ENCODE measurements around the gene SLC13A5.

SLC13A5 gene

DNA sequence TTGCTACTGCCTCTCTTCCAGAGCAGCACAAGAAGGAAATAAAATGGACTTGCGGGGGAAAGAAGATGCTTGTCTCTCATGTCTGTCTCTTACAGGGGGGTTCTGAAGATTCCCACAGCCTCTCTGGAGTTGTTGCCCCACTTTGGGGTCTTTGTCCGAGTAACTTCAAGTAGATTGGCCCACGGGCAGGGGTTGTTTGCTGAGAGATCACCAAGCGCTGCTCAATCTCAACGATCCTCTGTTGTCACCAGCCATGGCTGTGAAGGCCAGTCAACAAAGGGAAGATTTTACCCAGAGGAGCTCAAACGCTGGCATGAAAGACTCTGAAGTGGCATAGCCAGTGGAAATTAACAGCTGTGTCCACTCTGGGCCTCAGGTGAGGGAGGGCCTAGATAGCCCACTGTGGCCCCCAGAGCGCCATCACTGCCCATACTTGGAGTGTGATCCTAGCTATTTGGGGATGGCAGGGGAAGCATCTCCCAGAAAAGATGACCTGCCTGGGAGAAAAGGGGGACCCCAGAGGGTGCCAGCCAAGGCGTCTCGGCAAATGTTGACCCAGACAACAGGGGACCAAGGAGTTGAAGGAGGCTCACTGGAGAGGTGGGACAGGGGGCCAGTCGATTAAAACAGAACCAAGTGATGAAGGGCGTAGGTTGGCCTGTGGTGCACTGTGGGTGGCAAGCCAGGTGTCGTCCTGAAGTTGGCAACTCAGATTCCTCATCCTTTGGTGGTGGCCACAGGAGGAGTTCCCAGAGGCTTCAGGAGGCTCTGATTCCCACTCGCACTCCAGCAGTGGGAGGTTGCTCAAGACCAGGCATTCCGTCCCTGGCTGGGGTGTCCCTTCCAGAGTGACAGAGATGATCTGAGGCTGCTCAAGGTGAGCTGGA is 28.0 kb downstream of the SLC13A5 start:
- in situ Hi-C loops (cut with HindIII; ENCODE audit: low sequenced_read_pairs): no loop called here

- in situ Hi-C loops (cut with HindIII; ENCODE audit: low sequenced_read_pairs): no loop called here
Measured at GRCh38 chr17:6684460-6684783, 28.7 kb downstream of the SLC13A5 start.

DNA sequence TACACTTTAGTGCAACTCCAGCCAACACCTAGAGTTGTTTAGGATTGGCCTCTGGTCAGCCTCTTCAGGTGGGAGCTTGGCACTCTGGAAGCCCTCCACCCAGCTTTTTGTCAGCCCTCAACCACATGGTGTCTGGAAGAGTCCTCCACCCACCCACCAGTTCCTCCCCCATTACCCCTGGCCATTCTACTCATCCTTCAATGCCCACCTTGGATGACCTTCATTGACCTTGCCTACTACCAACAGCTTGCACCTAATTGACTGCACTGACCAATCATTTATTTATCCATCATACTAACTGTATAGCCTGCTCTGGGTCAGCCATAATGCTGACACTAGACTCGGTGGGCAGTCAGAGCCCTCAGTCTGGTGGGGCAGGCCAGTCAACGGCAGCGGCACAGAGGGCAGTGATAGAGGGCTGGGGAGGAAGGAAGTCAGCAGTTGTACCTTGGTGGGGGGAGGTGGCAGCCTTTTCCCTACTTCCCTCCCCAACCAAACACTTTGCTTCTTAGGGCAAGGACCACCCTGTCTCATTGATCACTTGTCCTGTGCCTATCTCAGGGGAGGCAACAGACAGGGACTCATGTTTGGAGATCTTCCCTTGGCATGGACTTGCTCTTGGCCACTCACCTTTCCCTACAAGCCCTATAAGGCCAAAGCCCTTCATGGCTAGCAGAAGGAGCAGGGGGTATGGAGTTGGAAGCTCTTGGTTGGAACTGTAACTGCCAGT is 29.3 kb downstream of the SLC13A5 start:
- in situ Hi-C loops (cut with HindIII; ENCODE audit: low sequenced_read_pairs): no loop called here

DNA sequence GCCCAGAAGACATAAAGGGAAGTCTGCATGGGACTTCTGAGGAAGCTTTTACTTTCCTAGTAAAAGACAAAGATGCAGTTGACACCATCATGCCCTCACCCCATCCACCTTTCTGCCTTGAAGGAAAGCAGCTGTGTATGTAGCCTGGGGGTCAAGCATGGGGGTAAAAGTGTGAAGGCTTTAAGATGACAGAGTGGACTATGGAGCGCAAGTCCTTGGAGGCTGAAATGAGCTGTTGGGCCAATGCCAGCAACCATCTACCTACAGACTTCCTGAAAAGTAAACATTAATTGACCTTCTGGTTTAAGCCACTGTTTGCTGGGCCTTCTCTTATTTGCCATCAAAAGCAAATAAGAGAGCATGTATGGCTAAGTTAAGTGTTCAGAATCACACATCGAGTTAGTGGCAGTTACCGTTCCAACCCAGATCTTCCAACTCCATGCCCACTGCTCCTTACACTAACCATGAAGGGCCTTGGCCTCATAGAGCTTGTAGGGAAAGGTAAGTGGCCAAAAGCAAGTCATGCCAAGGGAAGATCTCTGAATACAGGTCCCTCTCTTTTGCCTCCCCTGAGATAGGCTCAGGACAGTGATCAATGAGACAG is 30.0 kb downstream of the SLC13A5 start:
- in situ Hi-C loops (cut with HindIII; ENCODE audit: low sequenced_read_pairs): no loop called here

GRCh38 chr17:6682339-6682738 is 30.8 kb downstream of the SLC13A5 start:
- in situ Hi-C loops (cut with HindIII; ENCODE audit: low sequenced_read_pairs): no loop called here

DNA sequence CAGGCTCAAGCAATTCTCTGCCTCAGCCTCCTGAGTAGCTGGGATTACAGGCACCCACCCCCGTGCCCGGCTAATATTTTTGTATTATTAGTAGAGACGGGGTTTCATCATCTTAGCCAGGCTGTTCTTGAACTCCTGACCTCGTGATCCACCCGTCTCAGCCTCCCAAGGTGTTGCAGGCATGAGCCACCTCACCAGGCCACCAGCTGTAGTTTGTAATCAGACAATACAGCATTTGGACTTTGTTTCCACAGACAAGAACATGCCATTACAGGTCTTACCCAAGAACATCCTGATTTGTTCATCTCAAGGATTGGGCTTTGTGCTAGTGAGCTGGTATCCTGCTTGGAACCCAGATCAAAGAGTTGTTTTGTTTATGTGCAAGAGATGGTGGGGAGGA is 31.5 kb downstream of the SLC13A5 start:
- in situ Hi-C loops (cut with HindIII; ENCODE audit: low sequenced_read_pairs): no loop called here

- in situ Hi-C loops (cut with HindIII; ENCODE audit: low sequenced_read_pairs): no loop called here
Measured at GRCh38 chr17:6681176-6681575, 32.0 kb downstream of the SLC13A5 start.

GRCh38 chr17:6679241-6679640 is 33.9 kb downstream of the SLC13A5 start:
- in situ Hi-C loops (cut with HindIII; ENCODE audit: low sequenced_read_pairs): no loop called here

DNA sequence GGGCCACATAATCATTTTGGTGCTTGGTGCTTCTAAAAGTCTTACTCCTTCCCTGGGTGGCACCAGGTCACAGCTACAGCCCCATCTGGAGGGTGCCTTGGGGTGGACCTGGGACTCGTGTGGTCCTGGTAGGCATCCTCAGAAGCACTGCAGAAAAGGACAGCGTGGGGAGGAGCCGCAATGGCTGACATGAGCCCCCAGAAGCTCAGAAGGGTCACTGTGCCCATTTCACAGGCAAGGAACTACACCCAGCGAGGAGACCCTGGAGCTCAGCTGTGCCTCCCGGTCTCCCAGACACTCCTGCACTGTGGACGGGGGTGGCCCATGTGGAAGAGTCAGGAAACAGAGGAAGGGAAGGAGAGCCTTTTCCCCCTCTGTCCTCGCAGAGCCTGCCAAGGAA is 35.2 kb downstream of the SLC13A5 start:
- in situ Hi-C loops (cut with HindIII; ENCODE audit: low sequenced_read_pairs): no loop called here

DNA sequence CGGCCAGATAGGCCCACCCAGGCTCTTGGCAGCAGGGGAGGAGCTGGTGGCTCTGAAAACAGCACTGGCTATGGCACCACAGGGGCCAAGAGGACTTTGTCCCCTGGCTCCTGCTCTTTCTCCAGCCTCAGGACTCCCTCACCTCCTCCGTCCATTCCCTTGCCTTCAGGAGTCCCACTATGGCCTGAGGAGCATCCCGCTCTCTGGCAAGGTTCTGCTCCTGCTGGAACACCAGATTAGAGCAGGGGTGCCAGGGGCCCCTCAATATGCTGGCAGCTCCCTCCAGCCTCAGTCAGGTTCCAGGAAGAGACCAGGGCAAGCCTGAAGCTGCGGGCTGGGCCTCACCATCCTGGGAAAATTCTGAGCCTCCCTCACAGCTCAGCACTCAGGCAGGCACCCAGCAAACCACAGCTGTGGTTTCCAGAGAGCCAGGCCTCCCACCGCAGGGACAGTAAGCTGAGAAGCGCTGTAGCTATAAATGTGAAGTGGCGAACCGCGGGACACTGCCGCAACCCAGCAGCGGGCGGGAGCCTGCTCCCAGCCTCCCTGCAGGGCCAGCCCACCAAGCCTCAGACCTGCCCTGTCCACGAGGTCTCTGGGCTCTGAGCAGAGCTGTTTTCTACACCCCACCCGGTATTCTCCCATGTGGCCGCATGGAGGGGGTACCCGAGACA is 35.9 kb downstream of the SLC13A5 start:
- in situ Hi-C loops (cut with HindIII; ENCODE audit: low sequenced_read_pairs): no loop called here

GRCh38 chr17:6676802-6677157 is 36.4 kb downstream of the SLC13A5 start:
- in situ Hi-C loops (cut with HindIII; ENCODE audit: low sequenced_read_pairs): no loop called here

DNA sequence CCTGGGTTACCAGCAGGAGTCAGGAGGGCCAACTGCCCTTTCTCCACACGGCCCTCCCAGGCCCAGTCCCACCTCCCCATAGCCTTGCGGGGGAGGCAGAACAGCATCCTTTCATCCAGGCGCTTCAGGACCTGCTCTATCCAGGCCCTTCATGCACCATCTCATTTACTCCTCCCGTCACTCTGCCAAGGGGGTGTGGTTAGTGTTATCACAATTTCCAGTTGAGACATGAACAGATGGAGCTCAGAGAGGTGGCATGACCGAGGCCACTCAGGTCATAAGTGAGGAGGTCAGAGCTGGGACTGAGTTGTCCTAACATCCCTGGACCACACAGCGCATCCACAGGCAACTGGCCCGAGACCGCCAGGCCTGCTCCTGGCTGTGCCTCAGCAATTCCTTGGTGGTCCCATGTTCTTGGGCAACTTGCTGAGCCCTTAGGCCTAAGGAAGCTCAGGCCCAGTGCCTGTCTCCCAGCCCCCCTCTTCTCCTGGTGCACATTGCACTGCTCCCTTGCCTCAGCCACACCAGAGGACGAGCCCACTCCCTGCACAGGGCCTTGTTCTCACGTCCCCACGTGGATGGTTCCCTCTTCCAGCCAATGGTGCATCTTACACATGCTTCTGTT is 37.9 kb downstream of the SLC13A5 start:
- in situ Hi-C loops (cut with HindIII; ENCODE audit: low sequenced_read_pairs): no loop called here

GRCh38 chr17:6674586-6674985 is 38.6 kb downstream of the SLC13A5 start:
- in situ Hi-C loops (cut with HindIII; ENCODE audit: low sequenced_read_pairs): no loop called here

DNA sequence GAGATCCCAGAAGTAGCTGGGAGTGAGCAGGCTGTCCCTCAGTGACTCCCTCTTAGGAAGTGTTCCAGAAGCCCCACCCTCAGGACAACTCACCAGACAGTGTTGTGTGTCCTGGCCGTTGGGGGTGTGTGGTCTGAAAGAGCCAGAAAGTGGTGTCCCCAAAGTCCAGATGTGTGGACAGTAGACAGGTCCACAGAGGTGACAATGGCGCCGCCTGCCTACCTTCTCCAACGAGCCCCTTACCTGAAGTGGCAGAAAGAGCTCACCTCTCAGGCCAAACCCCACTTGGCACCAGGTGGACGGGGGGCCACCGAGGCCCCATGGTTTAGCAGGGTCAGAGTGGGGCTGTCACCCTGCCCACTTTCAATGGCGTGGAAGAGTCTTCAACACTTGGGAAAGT is 41.7 kb downstream of the SLC13A5 start:
- in situ Hi-C loops (cut with HindIII; ENCODE audit: low sequenced_read_pairs): no loop called here

DNA sequence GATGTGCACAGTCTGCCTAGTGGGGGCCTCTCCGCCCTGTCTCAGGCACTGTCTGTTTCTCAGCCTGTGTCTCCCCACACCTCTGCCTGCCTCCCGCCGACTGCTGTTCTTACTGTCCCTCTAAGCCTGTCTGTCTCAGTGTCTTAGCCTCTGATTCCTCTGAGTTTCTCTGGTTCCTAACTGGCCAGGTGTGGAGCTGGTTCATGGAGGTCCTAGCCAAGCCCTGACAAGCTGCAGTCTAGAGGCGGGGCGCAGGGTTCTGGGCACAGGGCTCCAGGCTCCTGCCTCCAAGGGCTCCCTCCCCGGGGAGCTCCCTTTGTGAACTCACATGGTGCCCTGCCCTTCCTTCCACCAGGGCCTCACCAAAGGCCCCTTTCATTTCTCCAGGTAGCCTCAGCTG is 42.2 kb downstream of the SLC13A5 start:
- in situ Hi-C loops (cut with HindIII; ENCODE audit: low sequenced_read_pairs): no loop called here

GRCh38 chr17:6670571-6670970 is 42.6 kb downstream of the SLC13A5 start:
- in situ Hi-C loops (cut with HindIII; ENCODE audit: low sequenced_read_pairs): no loop called here

DNA sequence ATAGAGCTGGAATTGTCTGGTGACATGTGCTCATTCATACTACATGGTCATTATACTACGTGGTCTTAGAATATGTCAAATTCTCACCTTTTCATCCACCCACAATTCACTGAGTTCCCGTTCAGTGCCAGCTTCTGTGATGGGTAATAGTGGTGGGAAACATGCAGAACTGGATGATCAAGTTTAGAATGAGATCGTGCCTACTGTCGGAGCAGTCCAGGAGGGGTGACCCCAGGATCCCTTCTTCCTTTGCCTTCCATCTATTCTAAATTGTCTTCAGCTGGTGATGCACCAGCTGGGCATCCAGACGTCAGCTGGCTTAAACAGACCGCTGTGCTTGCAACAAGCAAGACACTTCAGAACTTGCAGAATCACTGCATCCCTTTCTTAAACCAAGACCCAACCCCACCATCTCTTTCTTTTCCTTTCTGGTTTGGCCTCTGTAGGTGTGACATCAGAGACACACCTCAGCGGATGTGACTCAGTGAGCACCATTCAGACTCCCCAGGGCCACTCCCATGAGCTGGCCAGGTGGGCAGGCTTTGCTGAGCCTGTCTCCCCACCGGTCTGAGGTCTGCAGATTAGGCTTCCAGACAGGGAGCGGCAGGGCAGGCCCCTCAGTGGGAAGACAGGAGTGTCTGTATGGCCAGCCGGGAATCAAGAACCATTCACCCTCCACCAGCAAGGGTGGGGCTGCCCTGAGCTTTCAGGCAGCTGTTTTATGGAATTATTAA is 43.5 kb downstream of the SLC13A5 start:
- in situ Hi-C loops (cut with HindIII; ENCODE audit: low sequenced_read_pairs): loop anchor here (10.0 kb wide), 1 partner anchor 45 kb away; the partner anchor contains the start of gene SLC13A5

DNA sequence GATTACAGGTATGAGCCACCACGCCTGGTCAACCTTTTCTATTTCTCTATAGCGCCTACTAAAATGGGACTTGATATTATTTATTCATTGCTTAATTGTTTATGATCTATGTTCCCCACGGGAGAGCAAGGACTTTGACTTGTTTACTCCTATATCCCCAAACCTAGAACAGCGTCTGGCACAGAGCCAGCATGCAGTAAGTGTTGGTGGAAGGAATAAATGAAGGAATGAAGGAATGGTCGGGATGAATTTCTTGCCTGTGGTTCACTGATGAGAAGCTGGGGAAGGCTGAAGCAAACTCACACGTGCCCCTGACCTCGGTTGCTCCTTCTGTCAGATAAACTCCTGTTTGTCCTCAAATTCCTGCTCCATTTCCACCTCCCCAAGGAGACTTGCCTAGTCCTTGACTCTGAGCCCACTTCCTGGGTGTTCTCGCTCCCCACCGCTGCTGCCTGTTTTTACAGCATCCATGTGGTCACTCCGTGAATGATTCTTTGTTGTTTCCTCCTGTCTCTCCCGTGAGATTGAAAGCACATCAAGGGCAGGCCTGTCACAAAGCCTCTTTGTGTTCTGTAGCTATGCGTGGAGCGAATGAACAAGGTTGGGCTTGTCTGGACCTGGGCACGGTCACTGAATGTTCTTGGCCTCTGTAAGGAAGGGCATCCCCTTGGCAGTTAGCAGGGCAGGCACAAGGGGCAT is 44.3 kb downstream of the SLC13A5 start:
- in situ Hi-C loops (cut with HindIII; ENCODE audit: low sequenced_read_pairs): loop anchor here (10.0 kb wide), 1 partner anchor 46 kb away; the partner anchor contains the start of gene SLC13A5

DNA sequence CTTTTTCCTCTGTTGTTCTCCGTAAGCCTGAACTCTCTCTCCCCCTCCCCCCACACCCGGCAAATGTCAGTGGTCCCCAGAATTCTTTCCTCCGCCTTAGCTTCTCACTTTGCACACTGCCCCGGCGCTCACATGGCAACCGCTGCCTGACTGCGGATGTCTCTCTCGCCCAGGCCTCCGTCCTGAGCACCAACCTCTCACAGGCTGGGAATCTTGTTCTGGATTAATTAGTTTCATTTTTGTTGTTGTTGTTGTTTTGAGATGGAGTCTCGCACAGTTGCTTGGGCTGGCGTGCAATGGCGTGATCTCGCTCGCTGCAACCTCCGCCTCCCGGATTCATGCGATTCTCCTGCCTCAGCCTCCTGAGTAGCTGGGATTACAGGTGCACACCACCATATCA is 45.0 kb downstream of the SLC13A5 start:
- in situ Hi-C loops (cut with HindIII; ENCODE audit: low sequenced_read_pairs): loop anchor here (10.0 kb wide), 1 partner anchor 47 kb away; the partner anchor contains the start of gene SLC13A5
